ENCODE measurements around the gene MAP1B.

Gene MAP1B

DNA sequence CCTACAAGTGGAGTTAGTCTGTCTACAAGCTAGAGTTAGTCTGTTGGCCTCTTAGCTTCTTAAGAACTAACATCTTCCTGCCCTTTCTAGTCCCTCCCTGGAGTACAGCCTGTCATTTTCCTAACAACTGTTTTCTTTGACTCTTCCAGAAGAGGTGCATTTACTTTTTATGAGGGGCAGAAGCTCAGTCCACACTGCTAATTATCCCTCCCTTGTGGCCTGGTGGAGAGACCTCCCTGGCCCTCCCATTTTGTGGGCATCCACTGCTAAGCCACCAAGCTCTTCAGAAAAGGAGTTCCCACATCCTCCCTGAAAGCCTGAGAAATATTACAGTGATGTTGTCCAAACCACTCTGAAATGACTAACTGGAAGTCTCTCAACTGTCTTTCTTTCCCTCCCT is 8.0 kb downstream of the MAP1B start:
- in situ Hi-C loops (cut with MboI; ENCODE audit: low sequenced_read_pairs, unreplicated experiment), result no loop called here

GRCh38 chr5:72117307-72117706 is 10.0 kb downstream of the MAP1B start:
- TF ChIP-seq, protein P1, sequence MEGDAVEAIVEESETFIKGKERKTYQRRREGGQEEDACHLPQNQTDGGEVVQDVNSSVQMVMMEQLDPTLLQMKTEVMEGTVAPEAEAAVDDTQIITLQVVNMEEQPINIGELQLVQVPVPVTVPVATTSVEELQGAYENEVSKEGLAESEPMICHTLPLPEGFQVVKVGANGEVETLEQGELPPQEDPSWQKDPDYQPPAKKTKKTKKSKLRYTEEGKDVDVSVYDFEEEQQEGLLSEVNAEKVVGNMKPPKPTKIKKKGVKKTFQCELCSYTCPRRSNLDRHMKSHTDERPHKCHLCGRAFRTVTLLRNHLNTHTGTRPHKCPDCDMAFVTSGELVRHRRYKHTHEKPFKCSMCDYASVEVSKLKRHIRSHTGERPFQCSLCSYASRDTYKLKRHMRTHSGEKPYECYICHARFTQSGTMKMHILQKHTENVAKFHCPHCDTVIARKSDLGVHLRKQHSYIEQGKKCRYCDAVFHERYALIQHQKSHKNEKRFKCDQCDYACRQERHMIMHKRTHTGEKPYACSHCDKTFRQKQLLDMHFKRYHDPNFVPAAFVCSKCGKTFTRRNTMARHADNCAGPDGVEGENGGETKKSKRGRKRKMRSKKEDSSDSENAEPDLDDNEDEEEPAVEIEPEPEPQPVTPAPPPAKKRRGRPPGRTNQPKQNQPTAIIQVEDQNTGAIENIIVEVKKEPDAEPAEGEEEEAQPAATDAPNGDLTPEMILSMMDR (IDR thresholded peaks at IDR 0.05; ENCODE audit: borderline replicate concordance, control extremely low read depth, extremely low read depth, insufficient read depth, missing control alignments), result no peak

More for the DNA sequence above, 8.0 kb downstream of the MAP1B start:
- no peak for DNase-seq (ENCODE audit: low spot score)
- TF ChIP-seq, protein P1 (IDR thresholded peaks at IDR 0.05; ENCODE audit: borderline replicate concordance, control extremely low read depth, extremely low read depth, insufficient read depth, missing control alignments), result no peak

GRCh38 chr5:72121052-72121779 is 13.9 kb downstream of the MAP1B start:
- in situ Hi-C loops (cut with MboI; ENCODE audit: low sequenced_read_pairs, unreplicated experiment), result no loop called here
- TF ChIP-seq, protein P1 (IDR thresholded peaks at IDR 0.05; ENCODE audit: borderline replicate concordance, control extremely low read depth, extremely low read depth, insufficient read depth, missing control alignments), result no peak
- no peak for DNase-seq (ENCODE audit: low spot score)

More at GRCh38 chr5:72117307-72117706, 10.0 kb downstream of the MAP1B start:
- in situ Hi-C loops (cut with MboI; ENCODE audit: low sequenced_read_pairs, unreplicated experiment), result no loop called here
- no peak for DNase-seq (ENCODE audit: low spot score)

- in situ Hi-C loops (cut with MboI; ENCODE audit: low sequenced_read_pairs, unreplicated experiment), result no loop called here
- TF ChIP-seq, protein P1 (IDR thresholded peaks at IDR 0.05; ENCODE audit: borderline replicate concordance, control extremely low read depth, extremely low read depth, insufficient read depth, missing control alignments), result no peak
- no peak for DNase-seq (ENCODE audit: low spot score)
These were observed 14.6 kb downstream of the MAP1B start for GRCh38 chr5:72121780-72122445.

DNA sequence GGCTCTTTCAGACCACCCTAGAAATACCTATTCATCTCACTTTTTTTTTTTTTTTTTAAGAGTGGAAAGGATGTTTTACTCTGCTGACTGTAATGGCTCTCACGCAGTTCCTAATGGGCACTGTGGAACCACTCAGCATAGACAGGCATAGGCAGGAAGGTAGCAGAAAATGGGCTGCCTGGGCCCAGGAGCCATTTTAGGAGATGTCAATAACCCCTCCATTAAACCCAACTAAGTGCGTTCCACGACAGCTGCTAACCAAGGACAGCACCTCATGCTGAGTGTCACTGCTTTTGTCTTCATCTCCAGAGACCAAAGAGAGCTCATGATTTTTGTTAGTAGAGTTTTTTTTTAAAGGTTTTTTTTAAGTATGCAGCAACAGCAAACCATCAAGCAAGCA is 15.3 kb downstream of the MAP1B start:
- TF ChIP-seq, protein P1 (IDR thresholded peaks at IDR 0.05; ENCODE audit: borderline replicate concordance, control extremely low read depth, extremely low read depth, insufficient read depth, missing control alignments), result no peak
- no peak for DNase-seq (ENCODE audit: low spot score)
- in situ Hi-C loops (cut with MboI; ENCODE audit: low sequenced_read_pairs, unreplicated experiment), result no loop called here

GRCh38 chr5:72123764-72124376 is 16.6 kb downstream of the MAP1B start:
- no peak for DNase-seq (ENCODE audit: low spot score)
- in situ Hi-C loops (cut with MboI; ENCODE audit: low sequenced_read_pairs, unreplicated experiment), result no loop called here
- TF ChIP-seq, protein P1 (IDR thresholded peaks at IDR 0.05; ENCODE audit: borderline replicate concordance, control extremely low read depth, extremely low read depth, insufficient read depth, missing control alignments), result no peak

All from GM13976 (cell line).